Measurements from ENCODE around the gene XRCC1.
"Not testable (repeated sequence)": the region's sequence is repeated elsewhere in the genome, so short reads cannot be mapped to it uniquely, and the experiment has no call there.

Gene XRCC1

GRCh38 chr19:43575955-43576878 is 890 bp upstream of the XRCC1 start:
- no peak for DNase-seq (ENCODE audit: low spot score)

DNA sequence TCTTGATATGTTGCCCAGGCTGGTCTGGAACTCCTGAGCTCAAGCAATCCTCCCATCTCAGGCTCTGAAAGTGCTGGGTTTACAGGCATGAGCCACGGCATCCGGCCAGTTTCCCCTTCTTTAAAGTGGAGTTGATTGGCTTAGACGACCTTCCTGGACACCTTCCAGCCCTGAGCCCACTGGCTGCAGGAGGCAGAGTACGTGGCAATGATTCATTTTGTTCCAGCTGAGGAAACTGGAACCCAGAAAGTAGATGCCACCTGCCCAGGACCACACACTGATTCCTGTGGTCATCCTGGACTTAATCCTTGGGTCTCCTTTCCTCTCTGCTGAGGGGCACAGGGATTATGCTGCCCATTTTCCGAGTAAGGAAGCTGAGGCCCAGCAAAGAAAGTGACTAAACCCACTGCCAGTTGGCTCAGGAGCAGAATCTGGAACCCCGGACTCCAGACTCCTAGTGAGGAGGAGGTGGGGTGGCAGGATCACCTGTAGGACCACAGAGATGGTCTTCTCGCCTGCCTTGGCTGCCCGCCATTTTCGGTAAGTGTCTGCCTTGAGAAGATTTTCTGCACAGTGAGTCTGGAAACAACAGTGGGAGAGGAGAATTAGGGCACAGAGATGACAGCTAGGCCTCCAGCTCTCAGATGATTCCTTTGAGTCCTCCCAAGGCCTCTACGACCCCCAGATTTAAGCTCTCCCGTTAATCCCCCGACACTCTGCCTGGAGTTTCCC is 737 bp downstream of the XRCC1 start:
- no peak for DNase-seq (ENCODE audit: low spot score)

DNA sequence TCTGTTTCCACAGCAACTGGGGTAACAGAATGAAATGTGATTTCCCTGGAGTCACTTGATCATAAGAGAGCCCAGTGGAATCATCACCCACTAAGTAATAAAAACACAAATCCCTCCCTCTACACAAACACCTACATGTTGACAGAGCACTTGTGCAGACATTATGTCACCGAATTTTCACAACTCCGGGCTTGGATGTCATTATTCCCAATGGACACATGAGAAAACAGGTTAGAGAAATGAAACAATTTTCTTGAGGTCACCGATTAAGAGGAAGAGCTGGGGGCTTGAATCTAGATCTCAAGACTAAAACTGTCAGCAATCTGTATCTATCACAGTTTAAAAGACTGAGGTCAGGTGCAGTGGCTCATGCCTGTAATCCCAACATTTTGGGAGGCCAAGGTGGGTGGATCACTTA is 3.1 kb downstream of the XRCC1 start:
- no peak for DNase-seq (ENCODE audit: low spot score)

- DNase-seq (ENCODE audit: low spot score), result no peak
Measured at GRCh38 chr19:43570174-43570791, 5.0 kb downstream of the XRCC1 start.

GRCh38 chr19:43569657-43570056 is 5.7 kb downstream of the XRCC1 start:
- DNase-seq (ENCODE audit: low spot score), result no peak

DNA sequence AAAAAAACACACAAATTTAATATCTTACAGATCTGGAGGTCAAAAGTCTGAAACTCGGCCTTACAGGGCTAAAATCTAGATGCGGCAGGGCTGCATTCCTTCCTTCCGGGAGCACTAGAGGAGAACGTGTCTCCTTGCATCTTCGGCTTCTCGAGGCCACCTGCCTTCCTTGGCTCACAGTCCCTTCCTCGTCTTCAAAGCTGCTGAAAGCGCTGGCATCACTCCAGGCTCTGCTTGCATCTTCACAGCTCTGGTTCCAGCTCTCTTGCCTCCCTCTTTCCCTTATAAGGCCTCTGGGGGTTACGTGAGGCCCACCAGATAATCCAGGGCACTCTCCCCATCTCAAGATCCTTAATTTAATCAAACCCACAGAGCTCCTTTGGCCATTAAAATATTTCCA is 10.5 kb downstream of the XRCC1 start:
- no peak for DNase-seq (ENCODE audit: low spot score)

- no peak for DNase-seq (ENCODE audit: low spot score)
Measured at GRCh38 chr19:43563816-43564457, 11.4 kb downstream of the XRCC1 start.

- peak; percentile 69 for DNase-seq (ENCODE audit: low spot score)
Measured at GRCh38 chr19:43562698-43563241, 12.6 kb downstream of the XRCC1 start.

DNA sequence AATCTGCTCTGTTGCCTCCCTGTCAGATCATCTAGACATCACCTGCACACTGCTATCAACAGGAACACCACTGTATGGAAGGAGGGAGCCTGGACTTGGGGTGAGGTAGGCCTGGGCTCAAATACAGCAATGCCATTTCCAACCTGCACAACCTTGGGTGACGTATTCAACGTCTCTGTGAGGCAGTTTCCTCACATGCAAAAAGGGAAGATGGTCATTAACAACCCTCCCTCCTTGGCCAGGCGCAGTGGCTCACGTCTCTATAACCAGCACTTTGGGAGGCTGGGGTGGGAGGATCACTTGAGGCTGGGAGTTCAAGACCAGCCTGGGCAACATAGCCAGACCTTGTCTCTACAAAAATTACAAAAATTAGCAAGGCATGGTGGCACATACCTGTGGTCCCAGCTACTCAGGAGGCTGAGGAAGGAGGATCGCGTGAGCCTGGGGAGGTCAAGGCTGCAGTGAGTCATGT is 13.1 kb downstream of the XRCC1 start:
- DNase-seq (ENCODE audit: low spot score), result no peak

- DNase-seq (ENCODE audit: low spot score), result no peak
Measured at GRCh38 chr19:43561139-43561970, 14.0 kb downstream of the XRCC1 start.

DNA sequence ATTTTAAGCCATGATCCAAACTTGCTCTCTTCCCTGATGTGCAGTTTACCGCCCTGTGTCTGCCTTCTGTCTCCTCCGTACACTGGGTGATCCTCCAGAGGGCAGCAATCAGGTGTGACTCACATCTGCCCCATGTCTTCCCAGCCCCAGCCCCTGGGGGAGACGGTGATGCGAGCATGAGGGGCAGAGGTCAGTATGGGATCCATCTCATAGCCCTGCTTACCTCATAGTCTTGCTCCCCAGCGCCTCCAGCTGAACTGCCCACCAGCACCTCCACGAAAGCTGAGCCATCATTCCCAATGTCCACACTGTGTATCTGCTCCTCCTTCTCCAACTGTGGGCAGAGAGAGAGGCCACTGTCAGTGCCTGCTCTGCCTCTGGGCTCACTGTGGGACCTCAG is 14.6 kb downstream of the XRCC1 start:
- no peak for DNase-seq (ENCODE audit: low spot score)

- DNase-seq (ENCODE audit: low spot score), result peak; percentile 80
Measured at GRCh38 chr19:43555185-43555770, 20.0 kb downstream of the XRCC1 start.

- no peak for DNase-seq (ENCODE audit: low spot score)
Measured at GRCh38 chr19:43554317-43554895, 20.9 kb downstream of the XRCC1 start.

- no peak for DNase-seq (ENCODE audit: low spot score)
Measured at GRCh38 chr19:43553656-43554055, 21.7 kb downstream of the XRCC1 start.

DNA sequence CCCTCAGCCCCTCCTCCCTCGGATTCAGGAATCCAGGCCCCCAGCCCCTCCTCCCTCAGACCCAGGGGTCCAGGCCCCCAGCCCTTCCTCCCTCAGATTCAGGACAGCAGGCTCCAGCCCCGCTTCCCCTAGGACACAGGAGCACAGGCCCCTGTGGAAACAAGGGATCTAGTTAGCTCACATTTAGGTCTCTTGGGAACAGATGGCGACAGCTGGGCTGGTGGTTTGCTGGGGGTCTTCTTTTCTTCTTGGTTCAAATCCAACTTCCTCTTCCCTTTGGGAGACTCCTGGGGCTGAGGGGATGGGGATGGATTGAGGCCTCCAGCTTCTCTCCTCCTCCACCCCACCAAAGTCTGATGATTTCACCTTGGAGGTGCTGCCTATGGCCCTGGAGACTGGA is 22.7 kb downstream of the XRCC1 start:
- DNase-seq (ENCODE audit: low spot score), result no peak

DNA sequence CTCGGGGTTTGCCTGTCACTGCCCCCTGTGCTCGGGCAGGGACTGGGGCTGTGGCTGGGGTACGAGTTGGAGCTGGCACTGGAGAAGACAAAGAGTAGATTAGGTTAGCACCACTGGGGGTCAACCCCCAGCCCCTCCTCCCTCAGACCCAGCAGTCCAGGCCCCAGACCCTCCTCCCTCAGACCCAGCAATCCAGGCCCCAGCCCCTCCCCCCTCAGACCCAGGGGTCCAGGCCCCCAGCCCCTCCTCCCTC is 23.2 kb downstream of the XRCC1 start:
- DNase-seq (ENCODE audit: low spot score), result no peak

- DNase-seq (ENCODE audit: low spot score), result no peak
Measured at GRCh38 chr19:43551399-43552197, 23.7 kb downstream of the XRCC1 start.

DNA sequence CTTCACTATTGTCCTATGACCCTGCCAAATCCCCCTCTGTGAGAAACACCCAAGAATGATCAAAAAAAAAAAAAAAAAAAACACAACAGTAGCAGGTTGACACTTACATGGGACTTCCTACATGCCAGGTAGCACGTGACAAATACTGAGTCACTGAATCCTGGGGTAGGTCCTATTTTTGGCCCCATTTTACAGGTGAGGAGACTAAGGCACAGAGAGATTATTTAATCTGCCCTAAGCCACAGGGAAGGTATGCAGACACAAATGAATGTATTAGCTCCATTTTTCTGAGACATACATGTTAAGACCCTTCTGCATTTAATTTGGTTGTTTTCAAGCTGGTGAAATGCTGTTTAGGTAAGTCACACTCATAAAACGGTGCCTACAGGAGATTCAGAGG is 26.6 kb downstream of the XRCC1 start:
- DNase-seq (ENCODE audit: low spot score), result no peak

DNA sequence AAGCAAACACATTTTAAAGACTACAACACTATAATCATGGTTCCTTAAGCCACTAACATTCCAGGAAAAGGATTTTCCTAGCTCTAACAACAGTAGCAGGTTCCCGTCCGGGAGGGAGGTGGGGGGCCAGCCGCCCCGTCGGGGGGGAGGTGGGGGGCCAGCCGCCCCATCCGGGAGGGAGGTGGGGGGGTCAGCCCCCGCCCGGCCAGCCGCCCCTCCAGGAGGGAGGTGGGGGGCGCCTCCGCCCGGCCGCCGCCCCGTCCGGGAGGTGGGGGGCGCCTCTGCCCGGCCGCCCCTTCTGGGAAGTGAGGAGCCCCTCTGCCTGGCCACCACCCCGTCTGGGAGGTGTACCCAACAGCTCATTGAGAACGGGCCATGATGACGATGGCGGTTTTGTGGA is 27.4 kb downstream of the XRCC1 start:
- not testable (repeated sequence) for DNase-seq (ENCODE audit: low spot score)

DNA sequence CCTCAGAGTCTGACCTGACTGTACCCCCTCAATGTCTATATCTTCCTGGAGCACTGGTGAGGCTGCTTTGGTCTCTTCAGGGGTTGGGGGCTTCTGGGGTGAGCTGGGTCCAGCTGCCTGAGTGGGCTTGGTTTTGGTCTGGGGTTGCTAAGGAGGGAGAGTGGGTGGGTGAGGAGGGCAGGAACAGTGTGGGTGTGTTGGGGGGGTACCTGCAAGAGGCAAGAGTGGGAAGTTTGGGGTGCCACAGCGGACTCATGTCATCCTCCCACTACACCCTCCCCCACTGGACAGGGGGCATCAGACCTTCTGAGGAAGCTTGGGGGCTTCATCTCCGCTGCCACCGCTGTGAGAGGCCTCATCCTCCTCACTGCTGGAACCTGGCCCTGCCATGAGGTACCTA is 28.7 kb downstream of the XRCC1 start:
- no peak for DNase-seq (ENCODE audit: low spot score)

Measured in germinal center (tissue), 1 donor.